Measurements from ENCODE around the gene DDR1.

DNA sequence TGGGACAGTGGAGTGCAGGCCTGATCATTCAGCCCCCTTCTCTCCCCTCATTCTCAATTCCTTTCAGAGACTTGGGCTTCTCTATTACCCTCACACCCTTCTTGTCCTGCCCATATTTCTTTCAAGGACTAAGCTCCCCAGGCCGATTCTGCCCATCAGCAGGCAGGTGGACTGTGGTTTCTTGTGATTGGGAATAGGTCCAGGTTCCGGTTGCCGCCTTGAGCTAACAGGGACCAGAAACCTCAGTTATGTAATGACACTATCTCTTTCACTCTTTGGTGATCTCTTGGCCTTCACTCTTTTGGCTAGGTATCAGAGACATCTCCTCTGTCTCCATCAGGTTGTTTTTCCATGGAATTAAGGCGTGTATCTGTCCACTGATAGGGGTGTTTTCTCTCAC lies 62.9 kb downstream of the DDR1 start:
- TF ChIP-seq, protein P1, sequence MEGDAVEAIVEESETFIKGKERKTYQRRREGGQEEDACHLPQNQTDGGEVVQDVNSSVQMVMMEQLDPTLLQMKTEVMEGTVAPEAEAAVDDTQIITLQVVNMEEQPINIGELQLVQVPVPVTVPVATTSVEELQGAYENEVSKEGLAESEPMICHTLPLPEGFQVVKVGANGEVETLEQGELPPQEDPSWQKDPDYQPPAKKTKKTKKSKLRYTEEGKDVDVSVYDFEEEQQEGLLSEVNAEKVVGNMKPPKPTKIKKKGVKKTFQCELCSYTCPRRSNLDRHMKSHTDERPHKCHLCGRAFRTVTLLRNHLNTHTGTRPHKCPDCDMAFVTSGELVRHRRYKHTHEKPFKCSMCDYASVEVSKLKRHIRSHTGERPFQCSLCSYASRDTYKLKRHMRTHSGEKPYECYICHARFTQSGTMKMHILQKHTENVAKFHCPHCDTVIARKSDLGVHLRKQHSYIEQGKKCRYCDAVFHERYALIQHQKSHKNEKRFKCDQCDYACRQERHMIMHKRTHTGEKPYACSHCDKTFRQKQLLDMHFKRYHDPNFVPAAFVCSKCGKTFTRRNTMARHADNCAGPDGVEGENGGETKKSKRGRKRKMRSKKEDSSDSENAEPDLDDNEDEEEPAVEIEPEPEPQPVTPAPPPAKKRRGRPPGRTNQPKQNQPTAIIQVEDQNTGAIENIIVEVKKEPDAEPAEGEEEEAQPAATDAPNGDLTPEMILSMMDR (conservative IDR thresholded peaks at IDR 0.05; ENCODE audit: low read depth, low read length) = no peak
- TF ChIP-seq EZH2 (IDR thresholded peaks at IDR 0.05; ENCODE audit: low read length, unreplicated experiment) (no peak), EZH2phosphoT487 (IDR thresholded peaks at IDR 0.05; ENCODE audit: borderline replicate concordance, low read length) (no peak)

Data from PC-3 (cell line).